Glutamatergic neuron (in vitro differentiated cells): ENCODE data around the gene BACH2. TPM values are rescaled to one million over a fixed set of nuclear protein-coding genes. Genes with fewer than 3 reads are reported as not detected.

ENCODE experiments used
- DNase-seq: peaks from one replicate; pipeline ENCODE4 v3.0.0; 2022
- H3K27ac Mint-ChIP-seq: one replicate; pipeline ENCODE4 v1.8.0; 2020; ENCODE audit warnings: mild to moderate bottlenecking, mixed read lengths, inconsistent platforms; ENCODE audit not compliant: unreplicated experiment
- H3K27me3 Mint-ChIP-seq: one replicate; pipeline ENCODE4 v1.8.0; 2020; ENCODE audit warnings: mild to moderate bottlenecking, moderate library complexity, mixed read lengths, inconsistent platforms; ENCODE audit not compliant: unreplicated experiment
- H3K36me3 Mint-ChIP-seq: one replicate; pipeline ENCODE4 v1.8.0; 2020; ENCODE audit warnings: mild to moderate bottlenecking, mixed read lengths, inconsistent platforms; ENCODE audit not compliant: unreplicated experiment
- H3K4me1 Mint-ChIP-seq: one replicate; pipeline ENCODE4 v1.8.0; 2020; ENCODE audit warnings: mild to moderate bottlenecking, low read depth, mixed read lengths, inconsistent platforms; ENCODE audit not compliant: unreplicated experiment
- H3K4me3 Mint-ChIP-seq: one replicate; pipeline ENCODE4 v1.8.0; 2020; ENCODE audit warnings: mild to moderate bottlenecking, mixed read lengths, inconsistent platforms; ENCODE audit not compliant: unreplicated experiment
- H3K9me3 Mint-ChIP-seq: one replicate; pipeline ENCODE4 v1.8.0; 2020; ENCODE audit warnings: mild to moderate bottlenecking, moderate library complexity, mixed read lengths, inconsistent platforms; ENCODE audit not compliant: unreplicated experiment
- total RNA-seq: library from RNA; stranded (reverse); fragmentation: NEBNext Ultra II Directional; extraction: Animal tissue kit (Norgen Biotek cat#: 25700); gene quantifications from one replicate; pipeline ENCODE4 v1.2.1, GENCODE V29; 2021; ENCODE audit not compliant: unreplicated experiment
- TF ChIP-seq, protein P1 (sequence below): fragments of 200-600 bp; sonication (generic); IDR thresholded peaks from one replicate; pipeline ENCODE4 v1.5.0; 2021; ENCODE audit not compliant: partially characterized antibody, unreplicated experiment

The BACH2 gene
- total RNA-seq, 1 donor from 2014 or later, result 96.4 TPM

DNA sequence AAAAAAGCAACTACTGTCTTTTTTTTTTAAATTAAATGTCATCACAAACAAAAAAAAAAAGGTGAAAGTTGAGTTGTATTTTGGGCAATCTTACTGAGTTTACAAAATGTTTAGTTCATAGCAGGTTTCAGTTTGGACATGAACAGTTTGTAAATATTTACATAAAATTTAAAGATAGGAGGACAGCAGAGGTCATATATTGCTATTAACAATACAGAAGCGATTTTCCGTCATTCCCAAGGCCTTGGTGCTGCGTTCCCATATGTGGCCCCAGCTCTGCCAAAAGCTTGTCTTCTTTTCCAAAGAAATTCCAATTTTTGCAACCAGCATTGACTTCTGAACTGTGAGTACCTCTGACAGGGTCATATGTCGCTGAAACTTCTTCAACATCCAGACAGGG is 5.1 kb downstream of the BACH2 start:
- DNase-seq, result no peak
- TF ChIP-seq, protein P1, sequence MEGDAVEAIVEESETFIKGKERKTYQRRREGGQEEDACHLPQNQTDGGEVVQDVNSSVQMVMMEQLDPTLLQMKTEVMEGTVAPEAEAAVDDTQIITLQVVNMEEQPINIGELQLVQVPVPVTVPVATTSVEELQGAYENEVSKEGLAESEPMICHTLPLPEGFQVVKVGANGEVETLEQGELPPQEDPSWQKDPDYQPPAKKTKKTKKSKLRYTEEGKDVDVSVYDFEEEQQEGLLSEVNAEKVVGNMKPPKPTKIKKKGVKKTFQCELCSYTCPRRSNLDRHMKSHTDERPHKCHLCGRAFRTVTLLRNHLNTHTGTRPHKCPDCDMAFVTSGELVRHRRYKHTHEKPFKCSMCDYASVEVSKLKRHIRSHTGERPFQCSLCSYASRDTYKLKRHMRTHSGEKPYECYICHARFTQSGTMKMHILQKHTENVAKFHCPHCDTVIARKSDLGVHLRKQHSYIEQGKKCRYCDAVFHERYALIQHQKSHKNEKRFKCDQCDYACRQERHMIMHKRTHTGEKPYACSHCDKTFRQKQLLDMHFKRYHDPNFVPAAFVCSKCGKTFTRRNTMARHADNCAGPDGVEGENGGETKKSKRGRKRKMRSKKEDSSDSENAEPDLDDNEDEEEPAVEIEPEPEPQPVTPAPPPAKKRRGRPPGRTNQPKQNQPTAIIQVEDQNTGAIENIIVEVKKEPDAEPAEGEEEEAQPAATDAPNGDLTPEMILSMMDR, result no peak
- H3K27me3 Mint-ChIP-seq, result peaks cover 7% of the 10 kb centered on the region
- peak overlapping the region; percentile 23 for H3K4me3 Mint-ChIP-seq
- no peaks in the 10 kb centered on the region for H3K36me3 Mint-ChIP-seq
- peaks cover 54% of the 10 kb centered on the region for H3K4me1 Mint-ChIP-seq
- no peak overlapping the region for H3K27ac Mint-ChIP-seq
- H3K9me3 Mint-ChIP-seq, result peaks cover 11% of the 10 kb centered on the region

- H3K36me3 Mint-ChIP-seq, result no peaks in the 10 kb centered on the region
- H3K4me1 Mint-ChIP-seq, result peaks cover 55% of the 10 kb centered on the region
- H3K9me3 Mint-ChIP-seq, result peaks cover 11% of the 10 kb centered on the region
- H3K4me3 Mint-ChIP-seq, result peak overlapping the region; percentile 31
- TF ChIP-seq, protein P1, result no peak
- H3K27ac Mint-ChIP-seq, result peak overlapping the region; percentile 5
- peaks cover 7% of the 10 kb centered on the region for H3K27me3 Mint-ChIP-seq
- DNase-seq, result no peak
Observed at GRCh38 chr6:90290811-90291420, 5.7 kb downstream of the BACH2 start.

- H3K27me3 Mint-ChIP-seq, result peaks cover 7% of the 10 kb centered on the region
- no peak overlapping the region for H3K27ac Mint-ChIP-seq
- TF ChIP-seq, protein P1, result no peak
- peaks cover 64% of the 10 kb centered on the region for H3K4me1 Mint-ChIP-seq
- DNase-seq, result no peak
- no peak overlapping the region for H3K4me3 Mint-ChIP-seq
- H3K9me3 Mint-ChIP-seq, result peaks cover 11% of the 10 kb centered on the region
- H3K36me3 Mint-ChIP-seq, result no peaks in the 10 kb centered on the region
Observed at GRCh38 chr6:90289902-90290301, 6.7 kb downstream of the BACH2 start.

- H3K4me3 Mint-ChIP-seq, result no peak overlapping the region
- H3K27ac Mint-ChIP-seq, result no peak overlapping the region
- no peaks in the 10 kb centered on the region for H3K36me3 Mint-ChIP-seq
- H3K4me1 Mint-ChIP-seq, result peaks cover 64% of the 10 kb centered on the region
- TF ChIP-seq, protein P1, result no peak
- peaks cover 2% of the 10 kb centered on the region for H3K9me3 Mint-ChIP-seq
- DNase-seq, result no peak
- H3K27me3 Mint-ChIP-seq, result peaks cover 6% of the 10 kb centered on the region
Observed at GRCh38 chr6:90288404-90288803, 8.2 kb downstream of the BACH2 start.

DNA sequence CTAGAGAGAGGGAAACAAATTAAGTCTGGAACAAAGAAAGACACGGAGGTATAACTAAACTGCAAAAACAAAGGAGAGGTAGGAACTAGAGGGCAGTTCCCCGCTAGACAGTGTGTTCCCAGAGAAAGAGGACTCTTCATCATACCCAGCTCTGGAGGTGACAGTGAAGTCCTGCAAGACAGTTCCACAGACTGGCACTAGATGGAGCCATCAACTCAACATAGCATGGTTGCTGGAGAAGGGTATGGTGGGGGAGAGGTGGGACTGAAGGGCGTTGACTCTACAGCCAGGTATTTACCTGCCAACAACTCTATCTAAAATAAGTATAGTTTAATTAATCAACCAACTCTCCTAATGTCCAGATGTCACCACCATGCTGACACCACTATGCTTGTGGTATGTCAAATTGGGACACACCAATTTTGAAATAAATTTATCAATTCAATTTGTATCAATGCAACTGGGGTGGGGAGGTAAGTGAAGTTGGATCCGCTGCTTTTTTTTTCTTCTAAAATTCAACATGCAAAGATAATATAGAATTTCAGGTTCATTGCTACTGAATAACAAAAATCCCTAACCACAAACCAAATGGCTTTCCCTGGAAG is 9.7 kb downstream of the BACH2 start:
- Mint-ChIP-seq H3K4me3 (no peak overlapping the region), H3K27me3 (peaks cover 5% of the 10 kb centered on the region), H3K36me3 (no peaks in the 10 kb centered on the region), H3K27ac (peak overlapping the region; percentile 36), H3K9me3 (peaks cover 1% of the 10 kb centered on the region), H3K4me1 (peaks cover 50% of the 10 kb centered on the region)
- TF ChIP-seq, protein P1, result peak; percentile 77
- DNase-seq, result peak; percentile 75
